ENCODE measurements around the gene NTHL1. TPM values are rescaled to one million over a fixed set of nuclear protein-coding genes. Genes with fewer than 3 reads are reported as not detected.

Gene NTHL1
- total RNA-seq, 1 donor from 2014 or later = 25.6 TPM

DNA sequence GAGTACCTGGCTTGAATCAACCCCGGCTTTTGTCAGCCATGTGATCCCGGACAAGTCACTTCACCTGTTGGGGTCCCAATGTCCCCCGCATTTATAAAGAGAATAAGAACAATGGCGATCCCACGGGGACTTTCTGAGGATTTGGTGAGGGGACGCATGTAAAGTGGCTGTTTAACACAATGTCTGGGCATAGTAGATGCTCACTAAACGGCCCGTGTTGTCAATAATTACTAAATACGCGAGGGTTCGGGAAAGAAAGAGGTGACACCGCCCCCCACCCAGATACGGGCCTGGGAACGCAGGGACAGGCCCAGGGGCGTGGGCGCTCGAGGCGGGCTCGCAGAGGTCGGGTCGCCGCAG lies 56.1 kb downstream of the NTHL1 start:
- H3K4me3 Mint-ChIP-seq (ENCODE audit: unreplicated experiment) = peak overlapping the region; percentile 70
- TF ChIP-seq, protein P1, sequence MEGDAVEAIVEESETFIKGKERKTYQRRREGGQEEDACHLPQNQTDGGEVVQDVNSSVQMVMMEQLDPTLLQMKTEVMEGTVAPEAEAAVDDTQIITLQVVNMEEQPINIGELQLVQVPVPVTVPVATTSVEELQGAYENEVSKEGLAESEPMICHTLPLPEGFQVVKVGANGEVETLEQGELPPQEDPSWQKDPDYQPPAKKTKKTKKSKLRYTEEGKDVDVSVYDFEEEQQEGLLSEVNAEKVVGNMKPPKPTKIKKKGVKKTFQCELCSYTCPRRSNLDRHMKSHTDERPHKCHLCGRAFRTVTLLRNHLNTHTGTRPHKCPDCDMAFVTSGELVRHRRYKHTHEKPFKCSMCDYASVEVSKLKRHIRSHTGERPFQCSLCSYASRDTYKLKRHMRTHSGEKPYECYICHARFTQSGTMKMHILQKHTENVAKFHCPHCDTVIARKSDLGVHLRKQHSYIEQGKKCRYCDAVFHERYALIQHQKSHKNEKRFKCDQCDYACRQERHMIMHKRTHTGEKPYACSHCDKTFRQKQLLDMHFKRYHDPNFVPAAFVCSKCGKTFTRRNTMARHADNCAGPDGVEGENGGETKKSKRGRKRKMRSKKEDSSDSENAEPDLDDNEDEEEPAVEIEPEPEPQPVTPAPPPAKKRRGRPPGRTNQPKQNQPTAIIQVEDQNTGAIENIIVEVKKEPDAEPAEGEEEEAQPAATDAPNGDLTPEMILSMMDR (IDR thresholded peaks at IDR 0.05; ENCODE audit: unreplicated experiment) = no peak
- no peaks in the 10 kb centered on the region for H3K9me3 Mint-ChIP-seq (ENCODE audit: unreplicated experiment)
- peaks cover 7% of the 10 kb centered on the region for H3K36me3 Mint-ChIP-seq (ENCODE audit: low read depth, unreplicated experiment)
- H3K27ac Mint-ChIP-seq (ENCODE audit: unreplicated experiment) = no peak overlapping the region
- DNase-seq (ENCODE audit: low spot score) = no peak
- peaks cover 4% of the 10 kb centered on the region for H3K4me1 Mint-ChIP-seq (ENCODE audit: unreplicated experiment)
- H3K27me3 Mint-ChIP-seq (ENCODE audit: unreplicated experiment) = peaks cover 21% of the 10 kb centered on the region

DNA sequence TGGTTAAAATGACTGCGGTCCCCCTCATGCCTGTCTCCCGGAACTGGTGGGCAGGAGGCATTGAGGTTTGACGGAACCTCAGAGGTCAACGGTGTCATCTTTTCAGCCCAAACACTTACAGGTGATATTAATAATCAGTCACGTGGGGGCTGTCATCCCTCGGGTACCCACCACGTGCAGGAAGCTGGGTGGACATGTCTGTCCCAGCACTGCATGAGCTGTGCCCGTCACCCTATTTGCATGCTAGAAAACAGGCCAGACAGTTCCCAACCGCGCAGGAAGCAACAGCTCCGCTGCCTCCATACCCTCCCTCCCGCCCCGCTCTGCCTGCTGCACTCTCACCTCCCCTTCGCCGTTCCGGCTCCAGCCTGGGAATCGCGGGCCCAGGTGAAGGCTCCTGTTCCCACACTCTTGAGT lies 56.5 kb downstream of the NTHL1 start:
- Mint-ChIP-seq H3K27me3 (ENCODE audit: unreplicated experiment) (peaks cover 22% of the 10 kb centered on the region), H3K4me1 (ENCODE audit: unreplicated experiment) (peaks cover 4% of the 10 kb centered on the region), H3K4me3 (ENCODE audit: unreplicated experiment) (peak overlapping the region; percentile 70), H3K27ac (ENCODE audit: unreplicated experiment) (no peak overlapping the region), H3K36me3 (ENCODE audit: low read depth, unreplicated experiment) (peaks cover 10% of the 10 kb centered on the region), H3K9me3 (ENCODE audit: unreplicated experiment) (no peaks in the 10 kb centered on the region)
- DNase-seq (ENCODE audit: low spot score) = no peak
- TF ChIP-seq, protein P1 (IDR thresholded peaks at IDR 0.05; ENCODE audit: unreplicated experiment) = no peak

DNA sequence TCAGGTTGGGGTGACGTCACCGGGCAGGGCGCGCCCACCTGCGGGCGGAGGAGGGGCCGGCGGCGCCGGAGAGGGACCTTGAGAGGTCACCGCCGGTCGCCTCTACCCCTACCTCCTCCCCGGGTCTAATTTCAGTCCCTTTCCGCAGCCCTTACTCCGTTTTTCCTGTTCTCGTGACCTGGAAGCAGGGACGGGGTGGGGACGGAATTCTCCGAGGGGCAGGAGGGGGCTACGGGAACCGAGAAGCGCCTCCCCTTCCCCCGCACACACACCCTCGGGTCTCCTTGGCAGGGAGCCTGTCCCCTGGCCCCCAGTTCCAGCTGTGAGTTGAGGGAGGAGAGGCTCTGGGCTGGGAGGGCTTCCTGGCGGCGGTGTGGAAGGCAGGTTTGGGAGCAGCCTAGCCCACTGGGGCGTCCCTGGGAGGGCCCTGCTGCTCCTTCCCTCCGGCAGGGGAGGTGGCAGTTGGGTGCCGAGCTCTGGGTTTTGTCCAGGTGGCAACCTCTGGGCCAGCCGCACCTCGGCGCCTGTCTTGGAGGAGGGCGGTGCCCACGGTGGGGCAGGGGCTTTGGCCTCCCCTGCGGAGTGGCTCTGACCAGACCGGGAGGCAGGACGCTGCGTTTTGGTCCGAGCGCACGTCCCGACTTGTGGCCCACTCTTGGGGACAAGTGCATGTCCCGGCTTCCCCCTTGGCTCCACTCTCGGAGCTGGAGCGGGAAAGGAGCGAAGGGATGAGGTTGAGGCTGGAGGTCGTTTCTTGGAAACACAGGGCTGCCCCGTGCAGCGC lies 57.1 kb downstream of the NTHL1 start:
- peak overlapping the region; percentile 37 for H3K4me3 Mint-ChIP-seq (ENCODE audit: unreplicated experiment)
- H3K9me3 Mint-ChIP-seq (ENCODE audit: unreplicated experiment) = no peaks in the 10 kb centered on the region
- DNase-seq (ENCODE audit: low spot score) = no peak
- no peak overlapping the region for H3K27ac Mint-ChIP-seq (ENCODE audit: unreplicated experiment)
- peaks cover 9% of the 10 kb centered on the region for H3K36me3 Mint-ChIP-seq (ENCODE audit: low read depth, unreplicated experiment)
- TF ChIP-seq, protein P1 (IDR thresholded peaks at IDR 0.05; ENCODE audit: unreplicated experiment) = no peak
- H3K4me1 Mint-ChIP-seq (ENCODE audit: unreplicated experiment) = peaks cover 4% of the 10 kb centered on the region
- H3K27me3 Mint-ChIP-seq (ENCODE audit: unreplicated experiment) = peaks cover 22% of the 10 kb centered on the region

DNA sequence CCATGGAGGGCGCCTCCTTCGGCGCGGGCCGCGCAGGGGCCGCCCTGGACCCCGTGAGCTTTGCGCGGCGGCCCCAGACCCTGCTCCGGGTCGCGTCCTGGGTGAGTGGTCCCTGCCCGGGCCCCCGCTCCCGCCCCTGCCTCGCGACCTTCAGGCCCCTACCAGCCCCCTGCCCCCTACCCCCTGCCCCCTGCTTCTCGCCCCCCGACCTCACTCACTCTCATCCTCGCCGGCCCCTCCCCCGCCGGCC lies 57.6 kb downstream of the NTHL1 start:
- H3K4me3 Mint-ChIP-seq (ENCODE audit: unreplicated experiment) = no peak overlapping the region
- no peaks in the 10 kb centered on the region for H3K9me3 Mint-ChIP-seq (ENCODE audit: unreplicated experiment)
- peaks cover 5% of the 10 kb centered on the region for H3K36me3 Mint-ChIP-seq (ENCODE audit: low read depth, unreplicated experiment)
- peaks cover 26% of the 10 kb centered on the region for H3K27me3 Mint-ChIP-seq (ENCODE audit: unreplicated experiment)
- peaks cover 4% of the 10 kb centered on the region for H3K4me1 Mint-ChIP-seq (ENCODE audit: unreplicated experiment)
- no peak overlapping the region for H3K27ac Mint-ChIP-seq (ENCODE audit: unreplicated experiment)
- no peak for DNase-seq (ENCODE audit: low spot score)
- TF ChIP-seq, protein P1 (IDR thresholded peaks at IDR 0.05; ENCODE audit: unreplicated experiment) = no peak

Small RNA genes lying within 50 kb of the gene (microRNA-seq; reads per million reads assigned to microRNA genes)
- 0.42 reads per million for gene MIR1225 (ENCODE audit: unreplicated experiment)

Other genes with a start within 250 kb of the NTHL1 start
- 44.8 TPM for gene HAGH, start 221.0 kb downstream of the NTHL1 start, total RNA-seq (ENCODE audit: unreplicated experiment)
- gene FAHD1, start 220.6 kb downstream of the NTHL1 start, total RNA-seq (ENCODE audit: unreplicated experiment) = 23.1 TPM
- not detected for gene MEIOB, start 175.7 kb downstream of the NTHL1 start, total RNA-seq (ENCODE audit: unreplicated experiment)
- gene HS3ST6, start 129.4 kb downstream of the NTHL1 start, total RNA-seq (ENCODE audit: unreplicated experiment) = not detected
- 18.1 TPM for gene MSRB1, start 104.6 kb downstream of the NTHL1 start, total RNA-seq (ENCODE audit: unreplicated experiment)
- gene RPL3L, start 93.1 kb downstream of the NTHL1 start, total RNA-seq (ENCODE audit: unreplicated experiment) = not detected
- 122 TPM for gene NDUFB10, start 88.3 kb downstream of the NTHL1 start, total RNA-seq (ENCODE audit: unreplicated experiment)
- 3,223 TPM for gene RPS2, start 83.0 kb downstream of the NTHL1 start, total RNA-seq (ENCODE audit: unreplicated experiment)
- gene RNF151, start 81.0 kb downstream of the NTHL1 start, total RNA-seq (ENCODE audit: unreplicated experiment) = not detected
- 25.0 TPM for gene TBL3, start 75.8 kb downstream of the NTHL1 start, total RNA-seq (ENCODE audit: unreplicated experiment)
- gene NOXO1, start 66.4 kb downstream of the NTHL1 start, total RNA-seq (ENCODE audit: unreplicated experiment) = 0.23 TPM
- gene GFER, start 63.6 kb downstream of the NTHL1 start, total RNA-seq (ENCODE audit: unreplicated experiment) = 30.0 TPM
- 0.82 TPM for gene SYNGR3, start 57.9 kb downstream of the NTHL1 start, total RNA-seq (ENCODE audit: unreplicated experiment)
- 34.4 TPM for gene ZNF598, start 38.0 kb downstream of the NTHL1 start, total RNA-seq (ENCODE audit: unreplicated experiment)
- gene NPW, start 28.0 kb downstream of the NTHL1 start, total RNA-seq (ENCODE audit: unreplicated experiment) = 0.82 TPM
- 78.8 TPM for gene NHERF2, start 20.9 kb downstream of the NTHL1 start, total RNA-seq (ENCODE audit: unreplicated experiment)
- gene TSC2, start 151 bp upstream of the NTHL1 start, total RNA-seq (ENCODE audit: unreplicated experiment) = 180 TPM
- 70.0 TPM for gene PKD1, start 88.1 kb upstream of the NTHL1 start, total RNA-seq (ENCODE audit: unreplicated experiment)
- 1.9 TPM for gene RAB26, start 100.8 kb upstream of the NTHL1 start, total RNA-seq (ENCODE audit: unreplicated experiment)
- 190 TPM for gene TRAF7, start 107.9 kb upstream of the NTHL1 start, total RNA-seq (ENCODE audit: unreplicated experiment)
- 2.4 TPM for gene CASKIN1, start 148.8 kb upstream of the NTHL1 start, total RNA-seq (ENCODE audit: unreplicated experiment)
- 35.4 TPM for gene MLST8, start 157.6 kb upstream of the NTHL1 start, total RNA-seq (ENCODE audit: unreplicated experiment)
- 21.1 TPM for gene BRICD5, start 163.0 kb upstream of the NTHL1 start, total RNA-seq (ENCODE audit: unreplicated experiment)
- gene PGP, start 167.0 kb upstream of the NTHL1 start, total RNA-seq (ENCODE audit: unreplicated experiment) = 31.5 TPM
- 35.9 TPM for gene E4F1, start 175.8 kb upstream of the NTHL1 start, total RNA-seq (ENCODE audit: unreplicated experiment)
- gene DNASE1L2, start 188.6 kb upstream of the NTHL1 start, total RNA-seq (ENCODE audit: unreplicated experiment) = 1.0 TPM
- gene ECI1, start 203.8 kb upstream of the NTHL1 start, total RNA-seq (ENCODE audit: unreplicated experiment) = 27.1 TPM
- gene RNPS1, start 220.3 kb upstream of the NTHL1 start, total RNA-seq (ENCODE audit: unreplicated experiment) = 203 TPM